HG02884 (cell line): Measurements from ENCODE around the gene GRID1.

Experiments used
- ATAC-seq: cut with Tn5 transposase; IDR thresholded peaks from one replicate; pipeline ENCODE4 v1.9.1; 2021; ENCODE audit warnings: mild to moderate bottlenecking, moderate library complexity; ENCODE audit not compliant: unreplicated experiment

The GRID1 gene

DNA sequence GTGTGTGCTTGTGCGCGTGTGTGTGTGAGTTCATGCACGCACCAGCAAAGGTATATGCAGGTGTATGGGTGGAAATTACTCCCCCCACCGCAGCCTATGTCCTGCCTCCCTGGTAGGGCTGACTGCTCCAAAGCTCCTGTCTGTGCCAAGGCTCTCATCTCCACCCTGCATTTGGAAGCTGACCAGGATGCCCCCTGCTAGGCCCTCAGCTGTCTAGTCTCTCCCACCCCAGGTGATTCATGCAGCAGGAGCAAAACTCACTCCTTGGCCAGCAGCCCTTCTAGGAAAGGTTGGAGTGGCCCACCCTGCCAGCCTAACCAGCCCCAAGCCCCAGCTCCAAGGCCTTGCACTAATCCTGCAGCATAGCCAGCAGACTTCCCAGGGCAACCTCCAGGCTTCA is 148.4 kb downstream of the GRID1 start:
- ATAC-seq = no peak

- ATAC-seq = no peak
These were observed 149.1 kb downstream of the GRID1 start for GRCh38 chr10:86217371-86218080.

DNA sequence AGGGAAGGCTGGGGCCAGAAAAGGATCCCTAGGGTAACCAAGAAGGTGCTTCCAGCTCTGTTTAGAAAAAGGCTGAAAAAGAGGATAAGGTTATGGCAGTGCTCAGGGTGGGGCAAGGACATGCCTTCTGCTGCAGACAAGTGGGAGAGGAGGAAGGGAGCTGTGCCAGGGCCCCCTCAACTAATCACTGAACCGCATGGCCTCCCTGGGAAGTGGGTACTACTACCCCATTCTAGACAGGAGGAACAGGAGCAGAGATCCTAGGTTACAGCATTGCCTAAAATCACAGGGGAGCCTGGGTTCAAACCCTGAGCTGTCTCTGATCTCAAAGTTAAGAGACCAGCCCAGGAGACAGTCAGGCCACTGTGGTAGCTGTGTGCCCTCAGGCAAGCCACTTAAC is 149.7 kb downstream of the GRID1 start:
- no peak for ATAC-seq

GRCh38 chr10:86215712-86216111 is 150.9 kb downstream of the GRID1 start:
- no peak for ATAC-seq

- no peak for ATAC-seq
These were observed 151.5 kb downstream of the GRID1 start for GRCh38 chr10:86215046-86215445.

DNA sequence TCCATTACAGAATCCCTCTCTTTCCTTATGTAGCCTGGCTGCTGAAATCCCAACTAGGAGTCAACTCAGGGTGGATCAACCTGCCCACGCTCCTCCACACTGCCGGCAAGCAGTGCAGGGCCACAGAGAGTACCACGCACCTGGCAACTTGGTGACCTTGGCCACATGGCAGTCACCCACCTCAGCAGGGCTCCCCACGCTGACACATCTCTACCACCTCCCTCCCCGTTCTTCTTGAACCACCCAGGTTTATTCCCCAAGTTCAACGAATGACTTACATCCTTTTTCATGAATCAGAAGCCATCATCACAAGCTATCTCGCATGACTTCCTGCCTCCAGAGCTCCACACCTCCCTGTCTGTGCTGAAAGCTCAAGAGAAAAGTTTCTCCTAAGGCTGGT is 153.4 kb downstream of the GRID1 start:
- no peak for ATAC-seq

- no peak for ATAC-seq
These were observed 154.2 kb downstream of the GRID1 start for GRCh38 chr10:86212391-86212700.

GRCh38 chr10:86211691-86212390 is 154.8 kb downstream of the GRID1 start:
- ATAC-seq = no peak

- ATAC-seq = no peak
These were observed 156.2 kb downstream of the GRID1 start for GRCh38 chr10:86210416-86210815.

- no peak for ATAC-seq
These were observed 156.9 kb downstream of the GRID1 start for GRCh38 chr10:86209726-86210125.

DNA sequence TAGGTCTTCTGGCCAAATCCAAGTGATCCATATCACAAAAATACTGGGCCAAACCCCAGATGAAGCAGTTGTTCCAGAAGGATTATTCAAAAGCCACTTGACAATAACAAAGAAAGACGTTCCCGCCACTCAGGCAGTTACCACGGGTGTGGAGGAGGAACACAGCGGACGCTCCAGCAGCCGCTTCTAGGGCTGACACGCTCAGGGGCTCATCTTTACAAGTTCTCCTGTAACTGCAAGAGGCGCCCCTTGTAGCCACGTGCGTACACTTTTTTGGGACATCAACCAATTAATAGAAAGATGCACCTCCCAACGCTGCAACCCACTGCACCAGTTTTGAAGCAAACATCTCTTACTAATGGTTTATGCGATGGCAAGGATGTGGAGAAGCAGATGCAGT is 159.4 kb downstream of the GRID1 start:
- no peak for ATAC-seq

DNA sequence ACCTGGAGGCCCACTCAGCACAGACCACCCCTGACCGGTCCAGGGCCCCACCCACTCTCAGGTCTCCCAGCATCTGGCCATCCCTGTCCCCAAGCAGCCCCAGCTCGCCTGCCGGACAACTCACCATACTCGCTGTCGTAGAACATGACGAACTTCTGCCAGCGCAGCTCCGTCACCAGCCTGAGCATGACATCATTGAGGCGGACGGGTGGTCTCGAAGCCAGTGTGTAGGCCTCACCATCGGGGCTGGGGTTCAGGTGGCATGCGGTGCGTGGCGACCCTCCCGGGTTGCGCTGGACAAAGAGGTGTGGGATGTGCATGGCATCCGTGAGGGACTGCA is 160.4 kb downstream of the GRID1 start:
- no peak for ATAC-seq

- no peak for ATAC-seq
These were observed 161.0 kb downstream of the GRID1 start for GRCh38 chr10:86205306-86206239.

DNA sequence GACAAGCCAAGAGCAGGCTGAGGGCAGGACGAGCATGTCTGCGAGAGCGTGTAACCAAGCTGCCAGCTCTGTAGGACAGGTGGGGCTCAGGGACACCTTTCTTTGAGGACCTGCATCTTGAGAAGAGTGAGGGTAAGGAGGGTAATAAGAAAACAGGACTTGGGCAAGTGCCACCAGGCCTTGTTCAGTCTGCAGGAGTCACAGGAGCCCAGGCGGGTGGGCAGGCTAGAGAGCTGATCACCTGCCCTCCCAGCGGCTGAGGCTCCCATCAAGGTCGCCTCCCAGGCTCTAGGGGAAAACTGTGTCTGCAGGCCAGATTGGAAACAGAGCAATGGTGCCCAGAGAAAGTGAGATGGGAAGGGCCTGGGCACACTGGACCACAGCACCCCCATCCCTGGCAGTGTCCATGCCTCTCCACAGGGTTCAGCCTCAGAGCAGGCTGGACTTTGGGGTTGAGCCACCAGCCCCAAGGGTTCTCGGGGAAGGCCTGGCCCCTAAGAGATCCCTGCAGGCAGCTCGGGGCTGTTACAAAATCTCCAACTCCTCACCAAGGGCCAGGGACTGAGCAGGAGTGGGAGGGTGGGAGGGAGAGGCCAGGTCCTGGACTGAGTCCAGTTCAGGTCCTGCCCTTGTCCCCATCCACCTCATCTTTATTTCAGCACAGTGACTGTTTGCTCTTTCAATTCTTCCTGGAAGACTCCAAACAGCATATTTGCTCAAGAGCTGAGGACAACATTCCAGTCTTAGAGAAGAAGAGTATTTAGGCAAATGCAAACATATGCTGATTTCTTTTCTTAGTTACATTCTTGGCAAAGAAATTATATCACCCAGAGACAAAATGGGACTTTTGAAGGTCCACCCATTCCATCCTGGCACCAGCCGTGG is 161.9 kb downstream of the GRID1 start:
- ATAC-seq = no peak

GRCh38 chr10:86203162-86203905 is 163.3 kb downstream of the GRID1 start:
- ATAC-seq = no peak

DNA sequence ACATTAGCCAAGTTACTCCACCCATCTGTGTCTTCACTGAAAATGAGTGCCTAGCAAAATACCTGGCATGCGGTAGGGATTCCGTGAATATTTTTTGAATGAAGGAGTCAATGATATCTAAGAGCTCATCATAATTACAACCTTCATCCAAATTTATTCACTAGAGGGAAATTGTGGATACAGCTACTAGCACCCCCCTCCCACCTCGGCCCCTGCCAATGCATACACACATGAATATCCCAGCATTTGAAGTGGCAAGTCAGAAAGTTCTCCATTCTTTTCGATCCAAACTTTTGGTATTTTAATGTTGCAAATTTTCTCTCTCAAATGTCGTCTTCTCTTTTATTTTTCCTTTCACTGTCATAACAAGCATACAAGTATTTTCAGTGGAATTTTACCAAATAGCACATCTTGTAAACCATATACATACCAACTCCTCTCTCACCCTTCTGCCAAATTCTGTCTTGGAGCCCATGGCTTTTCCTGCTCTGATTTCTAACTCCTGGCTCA is 164.3 kb downstream of the GRID1 start:
- no peak for ATAC-seq

GRCh38 chr10:86200867-86201266 is 165.7 kb downstream of the GRID1 start:
- ATAC-seq = no peak

- ATAC-seq = no peak
These were observed 166.3 kb downstream of the GRID1 start for GRCh38 chr10:86200269-86200668.

- no peak for ATAC-seq
These were observed 167.6 kb downstream of the GRID1 start for GRCh38 chr10:86199041-86199440.

- no peak for ATAC-seq
These were observed 168.3 kb downstream of the GRID1 start for GRCh38 chr10:86198271-86198670.
